Activated CD4-positive, alpha-beta T cell treated with anti-CD3 and anti-CD28 coated beads, Interleukin-2, amount 50 U/mL, for 24 hours (primary cell): ENCODE results near the gene RAB18.
"Not testable (repeated sequence)": the region's sequence is repeated elsewhere in the genome, so short reads cannot be mapped to it uniquely, and the experiment has no call there.

Source experiments
- DNase-seq, 2 donors: peaks; one replicate each; pipeline ENCODE4 v3.0.0-alpha.2; 2020; ENCODE audit warnings: low read depth in 1 of 2, low spot score in 1 of 2

Gene RAB18

GRCh38 chr10:27542812-27543211 lies 38.7 kb downstream of the RAB18 start:
- no peak for DNase-seq

GRCh38 chr10:27547047-27547446 lies 42.9 kb downstream of the RAB18 start:
- no peak for DNase-seq

GRCh38 chr10:27547482-27547881 lies 43.4 kb downstream of the RAB18 start:
- no peak for DNase-seq

- DNase-seq = no peak
These were observed 46.7 kb downstream of the RAB18 start for GRCh38 chr10:27550823-27551222.

- DNase-seq = peak in 1 of 2 donors; percentile 19
These were observed 54.5 kb downstream of the RAB18 start for GRCh38 chr10:27558612-27559020.

- DNase-seq = no peak
These were observed 57.2 kb downstream of the RAB18 start for GRCh38 chr10:27561334-27561733.

- DNase-seq = no peak
These were observed 60.3 kb downstream of the RAB18 start for GRCh38 chr10:27564398-27564797.

- no peak for DNase-seq
These were observed 60.8 kb downstream of the RAB18 start for GRCh38 chr10:27564880-27565279.

GRCh38 chr10:27568196-27569175 lies 64.4 kb downstream of the RAB18 start:
- DNase-seq = no peak

- DNase-seq = no peak
These were observed 65.8 kb downstream of the RAB18 start for GRCh38 chr10:27569946-27570345.

- not testable (repeated sequence) for DNase-seq
These were observed 72.9 kb downstream of the RAB18 start for GRCh38 chr10:27577038-27577437.

GRCh38 chr10:27578316-27578715 lies 74.2 kb downstream of the RAB18 start:
- DNase-seq = no peak

GRCh38 chr10:27581225-27581624 lies 77.1 kb downstream of the RAB18 start:
- DNase-seq = no peak

GRCh38 chr10:27584302-27584701 lies 80.2 kb downstream of the RAB18 start:
- DNase-seq = no peak
